C4-2B (cell line): Measurements from ENCODE around the gene HTR6.

Experiments
- CTCF ChIP-seq: fragments of 450-650 bp; conservative IDR thresholded peaks from 2 replicates; pipeline ENCODE4 v1.5.1; 2017; ENCODE audit warnings: mild to moderate bottlenecking
- ZFX ChIP-seq: fragments of 450-650 bp; IDR thresholded peaks from 2 replicates; pipeline ENCODE4 v1.6.1; 2017

DNA sequence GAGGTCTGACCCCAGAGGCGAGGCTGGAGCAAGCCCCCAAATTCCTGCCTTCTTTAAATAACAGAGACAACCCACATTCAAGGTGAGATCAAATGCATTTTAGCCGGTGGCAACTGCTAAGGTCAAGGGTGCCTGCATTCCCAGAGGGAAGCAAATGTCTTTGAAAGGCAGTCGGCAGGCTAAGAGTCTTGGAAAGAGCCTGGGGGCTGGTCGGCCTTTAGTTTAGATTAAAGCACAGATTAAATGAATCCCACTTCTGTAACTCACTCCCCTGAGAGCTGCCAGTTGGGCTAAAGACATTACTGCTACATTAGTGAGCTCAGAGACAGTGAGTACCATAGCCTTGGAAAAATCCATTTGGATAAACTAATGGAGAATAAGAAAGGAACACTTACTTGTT, 59.2 kb downstream of the HTR6 start:
- TF ChIP-seq CTCF (no peak), ZFX (no peak)
